Measurements from ENCODE around the gene HLA-DPA1.
"Not testable (repeated sequence)": the region's sequence is repeated elsewhere in the genome, so short reads cannot be mapped to it uniquely, and the experiment has no call there.

The HLA-DPA1 gene

GRCh38 chr6:33073431-33073871 is at the start of gene HLA-DPA1:
Gene HLA-DPA1 (minus strand): TSS chr6:33073649.
- peak; percentile 79 for DNase-seq

- DNase-seq = no peak
These were observed 49.7 kb upstream of the HLA-DPA1 start for GRCh38 chr6:33123181-33123580.

- DNase-seq = no peak
These were observed 46.6 kb upstream of the HLA-DPA1 start for GRCh38 chr6:33120001-33120400.

GRCh38 chr6:33118525-33119123 is 45.2 kb upstream of the HLA-DPA1 start:
- DNase-seq = peak; percentile 74

- DNase-seq = no peak
These were observed 44.4 kb upstream of the HLA-DPA1 start for GRCh38 chr6:33117811-33118277.

- peak; percentile 16 for DNase-seq
These were observed 43.6 kb upstream of the HLA-DPA1 start for GRCh38 chr6:33116841-33117711.

GRCh38 chr6:33116417-33116816 is 43.0 kb upstream of the HLA-DPA1 start:
- no peak for DNase-seq

- DNase-seq = peak; percentile 74
These were observed 41.0 kb upstream of the HLA-DPA1 start for GRCh38 chr6:33114406-33114805.

- no peak for DNase-seq
These were observed 40.3 kb upstream of the HLA-DPA1 start for GRCh38 chr6:33113755-33114154.

- DNase-seq = peak; percentile 65
These were observed 38.7 kb upstream of the HLA-DPA1 start for GRCh38 chr6:33112148-33112547.

GRCh38 chr6:33108307-33108706 is 34.9 kb upstream of the HLA-DPA1 start:
- no peak for DNase-seq

GRCh38 chr6:33107641-33108040 is 34.2 kb upstream of the HLA-DPA1 start:
- peak; percentile 22 for DNase-seq

GRCh38 chr6:33105916-33106871 is 32.7 kb upstream of the HLA-DPA1 start:
- DNase-seq = no peak

GRCh38 chr6:33105386-33105785 is 31.9 kb upstream of the HLA-DPA1 start:
- no peak for DNase-seq

- DNase-seq = no peak
These were observed 31.4 kb upstream of the HLA-DPA1 start for GRCh38 chr6:33104887-33105286.

GRCh38 chr6:33103776-33104175 is 30.3 kb upstream of the HLA-DPA1 start:
- DNase-seq = no peak

GRCh38 chr6:33101121-33101737 is 27.8 kb upstream of the HLA-DPA1 start:
- DNase-seq = not testable (repeated sequence)

GRCh38 chr6:33095681-33096080 is 22.2 kb upstream of the HLA-DPA1 start:
- DNase-seq = no peak

- no peak for DNase-seq
These were observed 20.4 kb upstream of the HLA-DPA1 start for GRCh38 chr6:33093855-33094254.

GRCh38 chr6:33092385-33092784 is 18.9 kb upstream of the HLA-DPA1 start:
- no peak for DNase-seq

- DNase-seq = peak; percentile 38
These were observed 18.5 kb upstream of the HLA-DPA1 start for GRCh38 chr6:33091957-33092356.

- DNase-seq = no peak
These were observed 15.6 kb upstream of the HLA-DPA1 start for GRCh38 chr6:33088931-33089620.

All from suppressor macrophage treated with lipopolysaccharide for 4 hours (primary cell).